LoVo (cell line): ENCODE results near the gene AMOTL1.

Experiments
- DNase-seq: peaks from one replicate; pipeline ENCODE4 v3.0.0-alpha.2; 2016; ENCODE audit warnings: low spot score

AMOTL1 gene

GRCh38 chr11:94855666-94856065, 87.5 kb downstream of the AMOTL1 start:
- no peak for DNase-seq

- no peak for DNase-seq
Observed at GRCh38 chr11:94856443-94856842, 88.3 kb downstream of the AMOTL1 start.

- no peak for DNase-seq
Observed at GRCh38 chr11:94857337-94857736, 89.2 kb downstream of the AMOTL1 start.

GRCh38 chr11:94858012-94858705, 90.0 kb downstream of the AMOTL1 start:
- no peak for DNase-seq

- no peak for DNase-seq
Observed at GRCh38 chr11:94860333-94860732, 92.2 kb downstream of the AMOTL1 start.

GRCh38 chr11:94861306-94861845, 93.2 kb downstream of the AMOTL1 start:
- no peak for DNase-seq

- no peak for DNase-seq
Observed at GRCh38 chr11:94862926-94863880, 95.0 kb downstream of the AMOTL1 start.

- no peak for DNase-seq
Observed at GRCh38 chr11:94864506-94865045, 96.4 kb downstream of the AMOTL1 start.

- no peak for DNase-seq
Observed at GRCh38 chr11:94866231-94866822, 98.2 kb downstream of the AMOTL1 start.

GRCh38 chr11:94866936-94867795, 99.0 kb downstream of the AMOTL1 start:
- no peak for DNase-seq

- no peak for DNase-seq
Observed at GRCh38 chr11:94868468-94868867, 100.3 kb downstream of the AMOTL1 start.

- DNase-seq, result no peak
Observed at GRCh38 chr11:94869186-94869585, 101.0 kb downstream of the AMOTL1 start.

- DNase-seq, result no peak
Observed at GRCh38 chr11:94870422-94870821, 102.3 kb downstream of the AMOTL1 start.

GRCh38 chr11:94871491-94872185, 103.5 kb downstream of the AMOTL1 start:
- DNase-seq, result no peak

- DNase-seq, result no peak
Observed at GRCh38 chr11:94873916-94874540, 105.9 kb downstream of the AMOTL1 start.

- DNase-seq, result no peak
Observed at GRCh38 chr11:94876222-94876621, 108.1 kb downstream of the AMOTL1 start.

- peak; percentile 37 for DNase-seq
Observed at GRCh38 chr11:94876645-94877442, 108.7 kb downstream of the AMOTL1 start.

GRCh38 chr11:94877443-94878200, 109.5 kb downstream of the AMOTL1 start:
- DNase-seq, result no peak

- no peak for DNase-seq
Observed at GRCh38 chr11:94879006-94879405, 110.8 kb downstream of the AMOTL1 start.
